Kidney glomerular epithelial cell (primary cell): ENCODE measurements around the gene PUM2.

Experiments used
- DNase-seq: peaks from one replicate; lab custom pipeline; 2025; lab: John Stamatoyannopoulos, UW

The PUM2 gene

GRCh38 chr2:20217041-20217970 lies 133.3 kb downstream of the PUM2 start:
- no peak for DNase-seq

- no peak for DNase-seq
Observed at GRCh38 chr2:20216130-20217025, 134.3 kb downstream of the PUM2 start.

- no peak for DNase-seq
Observed at GRCh38 chr2:20215183-20216040, 135.2 kb downstream of the PUM2 start.

- no peak for DNase-seq
Observed at GRCh38 chr2:20214566-20215182, 136.0 kb downstream of the PUM2 start.

- no peak for DNase-seq
Observed at GRCh38 chr2:20213651-20214565, 136.7 kb downstream of the PUM2 start.

DNA sequence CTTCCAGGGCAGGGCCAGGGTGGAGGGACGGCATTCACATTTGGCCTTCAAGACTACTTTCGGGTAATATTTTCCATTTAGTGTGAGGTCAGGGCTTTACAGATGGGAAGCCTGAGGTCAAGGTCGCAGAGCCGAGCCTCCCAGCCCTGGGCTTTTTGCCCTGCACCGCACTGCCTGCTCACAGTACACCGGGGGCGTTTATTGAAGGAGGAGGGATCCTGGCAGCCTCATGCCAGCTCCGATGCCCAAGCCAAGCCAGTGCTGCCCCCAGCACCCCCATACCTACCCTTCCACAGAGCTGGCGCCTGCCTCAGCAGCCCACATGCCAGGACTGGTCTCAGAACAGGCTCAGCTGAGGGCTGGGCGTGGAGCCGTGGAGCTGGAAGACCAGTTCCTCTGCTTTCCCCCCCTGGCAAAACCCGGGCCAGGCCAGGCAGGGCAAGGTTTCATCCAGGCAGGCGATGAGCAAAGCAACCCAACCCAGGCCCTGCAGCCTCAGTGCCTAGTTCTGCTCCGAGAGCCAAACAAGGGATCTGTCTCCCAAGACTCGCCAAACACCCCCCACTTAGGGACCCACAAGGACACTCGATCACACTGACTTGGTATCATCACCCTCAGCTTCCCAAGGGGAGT lies 137.7 kb downstream of the PUM2 start:
- DNase-seq, result no peak

DNA sequence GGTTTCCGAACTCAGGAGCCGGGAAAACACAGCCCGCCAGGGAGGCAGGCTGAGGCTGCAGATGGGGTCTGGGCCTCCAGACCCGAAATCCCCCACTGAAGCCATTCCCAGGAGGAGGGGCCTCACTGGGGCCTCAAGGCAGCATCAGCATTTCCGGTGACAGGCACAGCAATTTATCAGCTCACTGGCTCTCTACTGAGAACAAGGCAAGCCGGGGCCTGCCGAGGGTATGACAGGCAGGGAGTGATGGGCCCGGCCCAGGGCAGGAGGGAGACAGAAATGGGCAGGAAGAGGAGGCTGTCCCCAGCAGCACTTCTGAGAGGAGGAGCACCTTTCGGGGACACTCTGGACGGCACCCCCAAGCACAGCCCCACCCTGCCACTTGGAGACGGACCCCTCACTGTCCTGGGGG lies 138.2 kb downstream of the PUM2 start:
- no peak for DNase-seq

GRCh38 chr2:20211860-20212458 lies 138.7 kb downstream of the PUM2 start:
- DNase-seq, result no peak

DNA sequence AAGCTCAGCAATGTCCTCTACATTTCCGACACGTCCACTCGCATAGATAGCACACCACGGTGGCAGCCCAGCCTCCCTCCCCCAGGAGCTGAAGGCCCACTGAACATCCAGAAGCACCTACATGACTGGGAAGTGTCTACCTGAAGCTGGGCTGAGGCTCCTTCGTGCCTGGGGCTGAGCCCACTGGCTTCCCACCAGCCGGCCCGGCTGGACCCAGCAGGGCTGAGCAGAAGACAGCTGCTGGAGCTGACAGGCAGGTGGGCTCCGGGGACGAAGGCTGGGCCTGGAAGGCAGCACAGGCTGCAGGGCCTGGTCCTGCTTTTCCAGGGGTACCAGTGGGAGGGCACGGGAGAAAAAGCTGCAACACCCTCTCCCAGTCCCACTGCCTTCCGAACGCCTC lies 139.2 kb downstream of the PUM2 start:
- DNase-seq, result no peak

GRCh38 chr2:20210462-20210861 lies 140.2 kb downstream of the PUM2 start:
- no peak for DNase-seq

DNA sequence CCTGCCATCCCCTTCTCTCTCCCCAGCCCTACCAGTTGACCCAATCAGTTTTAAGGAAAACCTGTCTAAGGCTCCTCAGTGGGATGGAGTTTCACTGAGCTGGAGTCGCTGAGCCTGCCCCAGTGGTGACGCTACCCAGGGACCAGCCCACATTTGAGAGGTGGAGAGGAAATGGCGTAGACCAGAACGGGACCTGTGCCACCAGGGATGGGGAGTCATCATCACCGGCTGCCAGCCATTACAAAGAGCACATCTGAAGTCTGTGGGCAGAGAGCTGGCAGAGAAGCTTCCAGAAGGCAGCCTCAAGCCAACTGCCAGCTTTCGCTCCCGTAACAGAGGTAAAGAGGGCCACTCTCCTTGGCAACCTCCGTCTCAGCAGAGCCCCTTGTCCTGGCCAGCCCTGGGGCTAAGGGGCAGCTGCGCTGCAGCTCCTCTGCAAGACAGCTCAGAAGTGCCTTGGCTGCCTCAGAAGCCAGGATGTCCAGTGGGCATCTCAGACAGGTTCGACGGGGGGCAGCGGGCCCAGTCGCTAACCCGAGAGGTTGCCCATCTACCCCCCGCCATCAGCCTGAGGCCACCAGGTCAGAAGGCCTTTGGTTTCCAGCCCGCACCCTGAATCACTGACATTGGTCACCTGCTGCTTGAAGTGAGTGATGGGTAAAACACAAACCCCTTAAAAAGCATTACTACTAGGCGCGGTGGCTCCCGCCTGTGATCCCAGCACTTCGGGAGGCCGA lies 141.1 kb downstream of the PUM2 start:
- no peak for DNase-seq

DNA sequence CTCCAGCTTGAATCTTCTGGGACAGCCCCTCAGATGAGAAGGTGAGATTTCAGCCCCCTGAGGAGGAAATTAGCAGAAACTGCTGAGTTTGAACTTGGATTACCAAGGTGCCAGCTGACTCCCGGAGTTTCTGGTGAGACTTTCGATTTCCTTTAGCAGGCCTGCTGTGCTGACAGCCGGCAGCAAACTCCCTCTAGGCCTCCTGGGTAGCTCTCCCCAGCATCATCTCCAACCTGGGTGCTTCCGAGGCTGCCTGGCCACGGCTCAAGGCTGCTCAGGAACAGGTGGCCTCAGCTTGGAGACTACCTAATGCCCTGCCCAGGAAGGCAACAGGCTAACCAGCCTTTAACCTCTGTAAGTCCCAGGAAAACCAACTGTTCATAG lies 142.2 kb downstream of the PUM2 start:
- DNase-seq, result no peak

- no peak for DNase-seq
Observed at GRCh38 chr2:20207051-20207450, 143.6 kb downstream of the PUM2 start.

DNA sequence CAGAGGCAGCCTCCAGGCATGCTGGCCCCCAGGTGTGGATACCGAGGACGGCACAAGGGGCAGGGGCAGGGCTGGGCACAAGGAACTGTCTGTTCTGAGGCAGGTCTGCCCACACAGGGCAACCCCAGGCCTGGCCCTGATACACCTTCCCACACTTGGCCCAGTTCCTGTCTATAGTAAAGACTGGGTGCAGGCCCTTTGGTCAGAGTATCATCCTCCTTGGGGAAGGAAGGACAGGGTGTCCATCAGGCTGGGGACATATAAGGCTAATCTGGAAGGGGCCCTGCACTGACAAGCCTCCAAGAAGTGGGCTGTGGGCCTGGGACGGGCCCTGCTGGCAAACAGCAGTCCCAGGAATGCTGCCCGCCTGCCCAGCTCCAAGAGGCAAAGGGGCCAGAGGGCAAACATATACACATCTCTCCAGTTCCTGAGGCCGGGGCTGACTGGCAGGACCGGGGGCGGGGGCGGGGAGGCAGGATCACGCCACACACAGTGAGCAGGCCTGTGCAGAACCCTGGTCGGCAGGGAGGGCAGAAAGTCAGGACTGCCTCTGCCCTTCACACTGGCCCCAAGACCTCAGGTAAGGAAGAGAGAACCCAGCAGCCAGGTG lies 144.6 kb downstream of the PUM2 start:
- DNase-seq, result no peak

DNA sequence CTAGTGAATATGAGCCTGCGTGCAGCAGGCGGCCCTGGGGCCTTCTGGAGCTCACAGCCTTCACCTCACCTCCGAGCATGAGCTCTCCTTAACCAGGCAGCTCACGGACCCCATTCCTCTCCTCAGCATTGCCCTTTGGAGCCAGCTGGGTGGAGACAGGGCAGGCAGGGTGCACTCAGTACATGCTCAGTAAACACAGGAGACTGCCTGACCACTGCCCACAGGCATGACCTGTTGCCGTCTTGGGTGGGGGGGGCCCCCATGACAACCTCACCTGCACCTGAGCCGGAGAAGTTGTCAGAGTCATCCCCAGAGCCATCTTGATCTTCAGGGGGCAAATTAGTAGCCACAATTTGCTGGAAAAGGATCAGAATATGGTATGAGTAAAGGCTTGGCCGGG lies 145.6 kb downstream of the PUM2 start:
- no peak for DNase-seq

- no peak for DNase-seq
Observed at GRCh38 chr2:20203521-20204225, 147.0 kb downstream of the PUM2 start.

GRCh38 chr2:20203072-20203471 lies 147.6 kb downstream of the PUM2 start:
- no peak for DNase-seq

- no peak for DNase-seq
Observed at GRCh38 chr2:20201671-20202070, 149.0 kb downstream of the PUM2 start.
